ENCODE results near the gene IFNL3. TPM values are rescaled to one million over a fixed set of nuclear protein-coding genes. Genes with fewer than 3 reads are reported as not detected.
A peak's percentile ranks its signal among the peaks of the same experiment; 100 is the strongest.

The IFNL3 gene
- total and polyA plus RNA-seq, 9 of the 15 experiments (the other 6 are each of a cell fraction or from before 2014, with no cell fraction given), result not detected

DNA sequence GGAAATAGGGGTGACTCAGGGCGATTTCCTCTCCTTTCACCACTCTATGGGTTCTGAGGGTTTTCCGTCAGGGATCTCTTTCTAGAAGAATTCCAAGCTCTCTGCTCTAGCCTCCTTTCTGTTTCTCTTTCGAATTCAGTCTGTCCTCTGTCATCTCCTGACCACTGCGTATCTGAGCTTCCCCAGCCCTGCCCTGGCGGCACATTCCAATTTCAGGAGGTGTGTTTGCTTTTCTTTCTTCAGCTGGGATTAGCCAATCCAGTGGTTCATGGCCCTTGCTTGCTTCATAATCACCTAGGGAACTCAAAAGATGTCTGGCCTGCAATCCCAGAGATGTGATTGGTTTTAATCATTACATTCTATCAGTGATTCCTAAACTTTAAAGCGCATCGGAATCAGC, 32.8 kb upstream of the IFNL3 start:
- Histone ChIP-seq H3K9me3 (replicated peaks; ENCODE audit: control insufficient read depth, insufficient read depth, low read depth, low read length) (no peaks in the 10 kb centered on the region), H3K4me3 (no peak overlapping the region), H3K4me2 (ENCODE audit: insufficient read depth, low read length) (no peak overlapping the region), H3K36me3 (ENCODE audit: control insufficient read depth, insufficient read depth, low read length) (no peaks in the 10 kb centered on the region), H2AFZ (ENCODE audit: low read depth, low read length) (peak overlapping the region; percentile 9; the same call in 1 of the 2 replicates), H3K27me3 (ENCODE audit: control insufficient read depth in 2 of 2, insufficient read depth in 2 of 2, low read length in 2 of 2) (peaks cover 12 to 19% of the 10 kb centered on the region in 2 experiments; a peak in 2 of 5 replicates), H4K20me1 (replicated peaks; ENCODE audit: control insufficient read depth, insufficient read depth, low read length) (0 out of 2 replicates have a peak, but pooled peaks cover 4% of the 10 kb centered on the region), H3K27ac (ENCODE audit: extremely low read depth, low read depth, low read length) (no peak overlapping the region), H3K4me1 (replicated peaks in 1 of 2; ENCODE audit: control insufficient read depth in 2 of 2, insufficient read depth in 2 of 2, low read length in 2 of 2) (no peaks in the 10 kb centered on the region), H3K9me1 (ENCODE audit: control insufficient read depth, insufficient read depth, low read length) (no peaks in the 10 kb centered on the region), H3K9ac (ENCODE audit: insufficient read depth in 1 of 2, low read depth in 2 of 2, low read length in 2 of 2) (no peak overlapping the region), H3K79me2 (ENCODE audit: control insufficient read depth, insufficient read depth, low read length) (no peaks in the 10 kb centered on the region)
- DNase-seq (ENCODE audit: extremely low read depth in 1 of 4, low spot score in 3 of 4) (no peak), ATAC-seq (no peak), FAIRE-seq (no peak)
- 18% methylated on average over 7 of the region's 7 CpGs for WGBS (ENCODE audit: insufficient coverage, low coverage, missing lambda C conversion rate)
- TF ChIP-seq, protein P1, sequence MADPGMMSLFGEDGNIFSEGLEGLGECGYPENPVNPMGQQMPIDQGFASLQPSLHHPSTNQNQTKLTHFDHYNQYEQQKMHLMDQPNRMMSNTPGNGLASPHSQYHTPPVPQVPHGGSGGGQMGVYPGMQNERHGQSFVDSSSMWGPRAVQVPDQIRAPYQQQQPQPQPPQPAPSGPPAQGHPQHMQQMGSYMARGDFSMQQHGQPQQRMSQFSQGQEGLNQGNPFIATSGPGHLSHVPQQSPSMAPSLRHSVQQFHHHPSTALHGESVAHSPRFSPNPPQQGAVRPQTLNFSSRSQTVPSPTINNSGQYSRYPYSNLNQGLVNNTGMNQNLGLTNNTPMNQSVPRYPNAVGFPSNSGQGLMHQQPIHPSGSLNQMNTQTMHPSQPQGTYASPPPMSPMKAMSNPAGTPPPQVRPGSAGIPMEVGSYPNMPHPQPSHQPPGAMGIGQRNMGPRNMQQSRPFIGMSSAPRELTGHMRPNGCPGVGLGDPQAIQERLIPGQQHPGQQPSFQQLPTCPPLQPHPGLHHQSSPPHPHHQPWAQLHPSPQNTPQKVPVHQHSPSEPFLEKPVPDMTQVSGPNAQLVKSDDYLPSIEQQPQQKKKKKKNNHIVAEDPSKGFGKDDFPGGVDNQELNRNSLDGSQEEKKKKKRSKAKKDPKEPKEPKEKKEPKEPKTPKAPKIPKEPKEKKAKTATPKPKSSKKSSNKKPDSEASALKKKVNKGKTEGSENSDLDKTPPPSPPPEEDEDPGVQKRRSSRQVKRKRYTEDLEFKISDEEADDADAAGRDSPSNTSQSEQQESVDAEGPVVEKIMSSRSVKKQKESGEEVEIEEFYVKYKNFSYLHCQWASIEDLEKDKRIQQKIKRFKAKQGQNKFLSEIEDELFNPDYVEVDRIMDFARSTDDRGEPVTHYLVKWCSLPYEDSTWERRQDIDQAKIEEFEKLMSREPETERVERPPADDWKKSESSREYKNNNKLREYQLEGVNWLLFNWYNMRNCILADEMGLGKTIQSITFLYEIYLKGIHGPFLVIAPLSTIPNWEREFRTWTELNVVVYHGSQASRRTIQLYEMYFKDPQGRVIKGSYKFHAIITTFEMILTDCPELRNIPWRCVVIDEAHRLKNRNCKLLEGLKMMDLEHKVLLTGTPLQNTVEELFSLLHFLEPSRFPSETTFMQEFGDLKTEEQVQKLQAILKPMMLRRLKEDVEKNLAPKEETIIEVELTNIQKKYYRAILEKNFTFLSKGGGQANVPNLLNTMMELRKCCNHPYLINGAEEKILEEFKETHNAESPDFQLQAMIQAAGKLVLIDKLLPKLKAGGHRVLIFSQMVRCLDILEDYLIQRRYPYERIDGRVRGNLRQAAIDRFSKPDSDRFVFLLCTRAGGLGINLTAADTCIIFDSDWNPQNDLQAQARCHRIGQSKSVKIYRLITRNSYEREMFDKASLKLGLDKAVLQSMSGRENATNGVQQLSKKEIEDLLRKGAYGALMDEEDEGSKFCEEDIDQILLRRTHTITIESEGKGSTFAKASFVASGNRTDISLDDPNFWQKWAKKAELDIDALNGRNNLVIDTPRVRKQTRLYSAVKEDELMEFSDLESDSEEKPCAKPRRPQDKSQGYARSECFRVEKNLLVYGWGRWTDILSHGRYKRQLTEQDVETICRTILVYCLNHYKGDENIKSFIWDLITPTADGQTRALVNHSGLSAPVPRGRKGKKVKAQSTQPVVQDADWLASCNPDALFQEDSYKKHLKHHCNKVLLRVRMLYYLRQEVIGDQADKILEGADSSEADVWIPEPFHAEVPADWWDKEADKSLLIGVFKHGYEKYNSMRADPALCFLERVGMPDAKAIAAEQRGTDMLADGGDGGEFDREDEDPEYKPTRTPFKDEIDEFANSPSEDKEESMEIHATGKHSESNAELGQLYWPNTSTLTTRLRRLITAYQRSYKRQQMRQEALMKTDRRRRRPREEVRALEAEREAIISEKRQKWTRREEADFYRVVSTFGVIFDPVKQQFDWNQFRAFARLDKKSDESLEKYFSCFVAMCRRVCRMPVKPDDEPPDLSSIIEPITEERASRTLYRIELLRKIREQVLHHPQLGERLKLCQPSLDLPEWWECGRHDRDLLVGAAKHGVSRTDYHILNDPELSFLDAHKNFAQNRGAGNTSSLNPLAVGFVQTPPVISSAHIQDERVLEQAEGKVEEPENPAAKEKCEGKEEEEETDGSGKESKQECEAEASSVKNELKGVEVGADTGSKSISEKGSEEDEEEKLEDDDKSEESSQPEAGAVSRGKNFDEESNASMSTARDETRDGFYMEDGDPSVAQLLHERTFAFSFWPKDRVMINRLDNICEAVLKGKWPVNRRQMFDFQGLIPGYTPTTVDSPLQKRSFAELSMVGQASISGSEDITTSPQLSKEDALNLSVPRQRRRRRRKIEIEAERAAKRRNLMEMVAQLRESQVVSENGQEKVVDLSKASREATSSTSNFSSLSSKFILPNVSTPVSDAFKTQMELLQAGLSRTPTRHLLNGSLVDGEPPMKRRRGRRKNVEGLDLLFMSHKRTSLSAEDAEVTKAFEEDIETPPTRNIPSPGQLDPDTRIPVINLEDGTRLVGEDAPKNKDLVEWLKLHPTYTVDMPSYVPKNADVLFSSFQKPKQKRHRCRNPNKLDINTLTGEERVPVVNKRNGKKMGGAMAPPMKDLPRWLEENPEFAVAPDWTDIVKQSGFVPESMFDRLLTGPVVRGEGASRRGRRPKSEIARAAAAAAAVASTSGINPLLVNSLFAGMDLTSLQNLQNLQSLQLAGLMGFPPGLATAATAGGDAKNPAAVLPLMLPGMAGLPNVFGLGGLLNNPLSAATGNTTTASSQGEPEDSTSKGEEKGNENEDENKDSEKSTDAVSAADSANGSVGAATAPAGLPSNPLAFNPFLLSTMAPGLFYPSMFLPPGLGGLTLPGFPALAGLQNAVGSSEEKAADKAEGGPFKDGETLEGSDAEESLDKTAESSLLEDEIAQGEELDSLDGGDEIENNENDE (IDR thresholded peaks at IDR 0.05; ENCODE audit: low read depth, low read length), result no peak
- no peak for TF ChIP-seq HDAC2 (IDR thresholded peaks at IDR 0.05)
- no TSS peak for BruUV-seq (replicated peaks)
- in situ Hi-C loops (cut with MboI), result no loop called here
- intact Hi-C loops (cut with micrococcal nuclease), result no loop called here
- ChIA-PET POLR2A (interaction anchor here (0.9 to 1.1 kb wide), 2 partner anchors 16 to 70 kb away, joined by 4 read pairs; no protein-coding TSS in a partner anchor), CTCF (ENCODE audit: low intra/inter-chr PET ratio) (no interaction called here)
